K562 (cell line): ENCODE measurements around the gene MAD1L1. TPM values are rescaled to one million over a fixed set of nuclear protein-coding genes. Genes with fewer than 3 reads are reported as not detected.

Experiments
- ATF6 ChIP-seq: sonication (generic); formaldehyde crosslinking; IDR thresholded peaks from 2 replicates; pipeline ENCODE4 v1.4.0; 2020; ENCODE audit warnings: mild to moderate bottlenecking, missing genetic modification reagents
- DNMT1 ChIP-seq: fragments of 450-650 bp; IDR thresholded peaks from 2 replicates; pipeline ENCODE4 v1.6.1; 2016; ENCODE audit warnings: antibody characterized with exemption, mild to moderate bottlenecking
- EGR1 ChIP-seq: fragments of 450-650 bp; conservative IDR thresholded peaks from 2 replicates; pipeline ENCODE4 v1.6.1; 2017; ENCODE audit warnings: mild to moderate bottlenecking
- FOXM1 ChIP-seq, 2 experiments: fragments of 450-650 bp in 1 of 2; sonication (generic) in 1 of 2; formaldehyde crosslinking in 1 of 2; IDR thresholded peaks; 2 replicates each; pipeline versions ENCODE4 v1.6.1 to v1.9.0; 2017 to 2022; ENCODE audit warnings: low read depth in 2 of 2, mild to moderate bottlenecking in 2 of 2, missing genetic modification reagents in 1 of 2, moderate library complexity in 1 of 2
- HNRNPH1 ChIP-seq: fragments of 200-400 bp; formaldehyde crosslinking; optimal IDR thresholded peaks from 2 replicates; pipeline ENCODE3; 2017; ENCODE audit warnings: low read depth, mild to moderate bottlenecking, low read length, moderate library complexity
- NKRF ChIP-seq: fragments of 450-650 bp; IDR thresholded peaks from 2 replicates; pipeline ENCODE4 v1.6.1; 2016; ENCODE audit warnings: borderline replicate concordance
- NR2F6 ChIP-seq: fragments of 450-650 bp; formaldehyde crosslinking; IDR thresholded peaks from 2 replicates; pipeline ENCODE4 v1.4.0; 2020; ENCODE audit warnings: mild to moderate bottlenecking
- RBM22 ChIP-seq: fragments of 200-400 bp; formaldehyde crosslinking; IDR thresholded peaks from 2 replicates; pipeline ENCODE4 v1.6.1; 2018; ENCODE audit warnings: low read length, low read depth; ENCODE audit not compliant: poor library complexity, severe bottlenecking
- SMARCA5 ChIP-seq: fragments of 450-650 bp; IDR thresholded peaks from 2 replicates; pipeline ENCODE4 v1.6.1; 2016
- TBL1XR1 ChIP-seq, 2 experiments: IDR thresholded peaks; 2 replicates each; pipeline ENCODE4 v1.6.1; 2012; ENCODE audit warnings: improper control_type of control experiment in 2 of 2, low read length in 2 of 2, mild to moderate bottlenecking in 1 of 2
- ZBTB26 ChIP-seq: fragments of 450-650 bp; formaldehyde crosslinking; IDR thresholded peaks from 2 replicates; pipeline ENCODE4 v1.4.0; 2022; ENCODE audit warnings: missing genetic modification characterization
- ZC3H11A ChIP-seq: IDR thresholded peaks from 2 replicates; pipeline ENCODE4 v1.6.1; 2012; ENCODE audit warnings: low read depth, low read length, improper control_type of control experiment
- ZNF133 ChIP-seq: fragments of 250-450 bp; sonication (Bioruptor Pico); IDR thresholded peaks from 2 replicates; pipeline ENCODE4 v1.4.0; 2020; ENCODE audit warnings: mild to moderate bottlenecking
- ZNF316 ChIP-seq: fragments of 450-650 bp; IDR thresholded peaks from 2 replicates; pipeline ENCODE4 v1.6.1; 2016
- ZNF398 ChIP-seq: fragments of 250-450 bp; sonication (Bioruptor Pico); IDR thresholded peaks from 2 replicates; pipeline ENCODE4 v1.8.0; 2021; ENCODE audit warnings: moderate library complexity, mild to moderate bottlenecking, inconsistent platforms
- ZNF780A ChIP-seq: fragments of 250-450 bp; sonication (Bioruptor Pico); IDR thresholded peaks from 2 replicates; pipeline ENCODE4 v1.5.0; 2021; ENCODE audit warnings: mild to moderate bottlenecking
- polyA plus RNA-seq, 8 experiments: library from polyadenylated mRNA; depleted of rRNA in 4 of 8; stranded (reverse) in 5 of 8; unstranded in 3 of 8; fragments of >200 nt; fragmentation: Nextera tagmentation in 2 of 8; fragmentation: Illumina TruSeq in 1 of 8; extraction: Ambion mirVana in 2 of 8; extraction: Trizol in 1 of 8; gene quantifications; 2 replicates each; pipeline versions ENCODE4 v1.2.1 to v1.2.3, GENCODE V29; 2011 to 2014; ENCODE audit warnings: inconsistent platforms in 1 of 8, missing spikeins in 1 of 8
- total RNA-seq, 7 experiments: library from RNA; depleted of rRNA in 6 of 7; stranded (reverse); fragments of >200 nt in 6 of 7; fragmentation: Illumina TruSeq in 2 of 7; extraction: Trizol in 2 of 7; gene quantifications; 2 replicates each; pipeline versions ENCODE4 v1.2.1 to v1.2.3, GENCODE V29; 2011 to 2021; ENCODE audit warnings: low replicate concordance in 1 of 7
- TF ChIP-seq, protein P1 (sequence below): sonication (generic); formaldehyde crosslinking; IDR thresholded peaks from 2 replicates; pipeline ENCODE4 v1.8.0; 2022; ENCODE audit warnings: mild to moderate bottlenecking, missing genetic modification reagents

The MAD1L1 gene
- total and polyA plus RNA-seq, 9 of the 15 experiments (the other 6 are each of a cell fraction or from before 2014, with no cell fraction given), result 1.7 to 89.7 (median 18.0) TPM

GRCh38 chr7:1853431-1853985 is 379.2 kb downstream of the MAD1L1 start (continued):
- TF ChIP-seq, protein P1, sequence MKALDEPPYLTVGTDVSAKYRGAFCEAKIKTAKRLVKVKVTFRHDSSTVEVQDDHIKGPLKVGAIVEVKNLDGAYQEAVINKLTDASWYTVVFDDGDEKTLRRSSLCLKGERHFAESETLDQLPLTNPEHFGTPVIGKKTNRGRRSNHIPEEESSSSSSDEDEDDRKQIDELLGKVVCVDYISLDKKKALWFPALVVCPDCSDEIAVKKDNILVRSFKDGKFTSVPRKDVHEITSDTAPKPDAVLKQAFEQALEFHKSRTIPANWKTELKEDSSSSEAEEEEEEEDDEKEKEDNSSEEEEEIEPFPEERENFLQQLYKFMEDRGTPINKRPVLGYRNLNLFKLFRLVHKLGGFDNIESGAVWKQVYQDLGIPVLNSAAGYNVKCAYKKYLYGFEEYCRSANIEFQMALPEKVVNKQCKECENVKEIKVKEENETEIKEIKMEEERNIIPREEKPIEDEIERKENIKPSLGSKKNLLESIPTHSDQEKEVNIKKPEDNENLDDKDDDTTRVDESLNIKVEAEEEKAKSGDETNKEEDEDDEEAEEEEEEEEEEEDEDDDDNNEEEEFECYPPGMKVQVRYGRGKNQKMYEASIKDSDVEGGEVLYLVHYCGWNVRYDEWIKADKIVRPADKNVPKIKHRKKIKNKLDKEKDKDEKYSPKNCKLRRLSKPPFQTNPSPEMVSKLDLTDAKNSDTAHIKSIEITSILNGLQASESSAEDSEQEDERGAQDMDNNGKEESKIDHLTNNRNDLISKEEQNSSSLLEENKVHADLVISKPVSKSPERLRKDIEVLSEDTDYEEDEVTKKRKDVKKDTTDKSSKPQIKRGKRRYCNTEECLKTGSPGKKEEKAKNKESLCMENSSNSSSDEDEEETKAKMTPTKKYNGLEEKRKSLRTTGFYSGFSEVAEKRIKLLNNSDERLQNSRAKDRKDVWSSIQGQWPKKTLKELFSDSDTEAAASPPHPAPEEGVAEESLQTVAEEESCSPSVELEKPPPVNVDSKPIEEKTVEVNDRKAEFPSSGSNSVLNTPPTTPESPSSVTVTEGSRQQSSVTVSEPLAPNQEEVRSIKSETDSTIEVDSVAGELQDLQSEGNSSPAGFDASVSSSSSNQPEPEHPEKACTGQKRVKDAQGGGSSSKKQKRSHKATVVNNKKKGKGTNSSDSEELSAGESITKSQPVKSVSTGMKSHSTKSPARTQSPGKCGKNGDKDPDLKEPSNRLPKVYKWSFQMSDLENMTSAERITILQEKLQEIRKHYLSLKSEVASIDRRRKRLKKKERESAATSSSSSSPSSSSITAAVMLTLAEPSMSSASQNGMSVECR (CRISPR knock-in tag), result peak; percentile 52; the same call in 1 of the 2 replicates
- TF ChIP-seq RBM22 (peak; percentile 20), FOXM1 (IDR thresholded peaks at IDR 0.05; ENCODE audit: low read depth) (no peak), FOXM1 (CRISPR knock-in tag; IDR thresholded peaks at IDR 0.05; ENCODE audit: low read depth) (no peak), ZC3H11A (no peak), DNMT1 (no peak), ZNF780A (CRISPR knock-in tag) (no peak), ZBTB26 (CRISPR knock-in tag) (no peak), ZNF133 (no peak), ZNF398 (no peak), SMARCA5 (no peak), ATF6 (no peak), ZNF316 (no peak), NKRF (peak; percentile 30; the same call in 1 of the 2 replicates), EGR1 (peak; percentile 78), TBL1XR1 (IDR thresholded peaks at IDR 0.05; ENCODE audit: low read length in 2 of 2) (no peak), HNRNPH1 (no peak), NR2F6 (CRISPR knock-in tag) (no peak)
